HepG2 (cell line): ENCODE data around the gene ABCD4. TPM values are rescaled to one million over a fixed set of nuclear protein-coding genes. Genes with fewer than 3 reads are reported as not detected.

ENCODE experiments used
- ATAC-seq: fragments of 200-7000 bp; cut with Tn5 transposase; 3 replicates; pipeline ENCODE4 v1.9.1; 2020; ENCODE audit warnings: mild to moderate bottlenecking, moderate library complexity
- BruUV-seq: library from RNA; stranded (reverse); fragments of 400-500 nt; replicated peaks from 2 replicates; lab custom pipeline; 2021; lab: Mats Ljungman, UMichigan
- CTCF ChIA-PET: fragments of 300-600 bp; formaldehyde crosslinking; extraction: SDS; loops from one replicate; lab custom pipeline; 2021; ENCODE audit warnings: low total read pairs, inconsistent platforms, low intra/inter-chr PET ratio; lab: Yijun Ruan, JAX
- POLR2A ChIA-PET: fragments of 350-600 bp; sonication (Branson Sonifier 250); formaldehyde crosslinking; loops from one replicate; lab custom pipeline; 2020; ENCODE audit warnings: antibody characterized with exemption, inconsistent platforms; lab: Yijun Ruan, JAX
- DNase-seq: peaks from one replicate; pipeline ENCODE4 v3.0.0-alpha.2; 2015; ENCODE audit warnings: low spot score
- FAIRE-seq: peaks from 3 replicates; lab custom pipeline; 2011; peaks lifted over from hg19 to GRCh38; lab: Jason Lieb, UNC
- H2AFZ ChIP-seq: one replicate; pipeline ENCODE4 v1.6.1; 2011; ENCODE audit warnings: low read length, inconsistent platforms
- H3K27ac ChIP-seq: fragments of 300-600 bp; 3 replicates; pipeline ENCODE4 v1.8.0; 2011; ENCODE audit warnings: mixed run types, mild to moderate bottlenecking, mixed read lengths, low read length, inconsistent platforms; ENCODE audit not compliant: insufficient read depth; ENCODE audit errors: extremely low read length
- H3K27me3 ChIP-seq, 2 experiments: fragments of 200-600 bp in 1 of 2; 2 replicates in 1 of 2; 3 replicates in 1 of 2; pipeline versions ENCODE4 v1.6.0 to v1.8.0; 2011; ENCODE audit warnings: low read length in 2 of 2, mild to moderate bottlenecking in 2 of 2, moderate library complexity in 2 of 2, inconsistent platforms in 1 of 2; ENCODE audit not compliant: insufficient read depth in 2 of 2, control insufficient read depth in 1 of 2
- H3K36me3 ChIP-seq, 2 experiments: fragments of 200-600 bp in 1 of 2; replicated peaks in 1 of 2; 2 replicates in 1 of 2; 3 replicates in 1 of 2; pipeline versions ENCODE4 v1.5.1 to v1.8.0; 2011; ENCODE audit warnings: low read length in 2 of 2, inconsistent platforms in 1 of 2; ENCODE audit not compliant: insufficient read depth in 2 of 2, control insufficient read depth in 1 of 2
- H3K4me1 ChIP-seq: 2 replicates; pipeline ENCODE4 v1.5.1; 2012; ENCODE audit warnings: low read length, inconsistent platforms; ENCODE audit not compliant: insufficient read depth
- H3K4me2 ChIP-seq: 2 replicates; pipeline ENCODE4 v1.6.0; 2011; ENCODE audit warnings: low read depth, low read length, inconsistent platforms
- H3K4me3 ChIP-seq, 3 experiments: fragments of 200-600 bp in 1 of 3; sonication (generic), shearing (Covaris generic) in 1 of 3; replicated peaks in 1 of 3; 2 replicates each; pipeline ENCODE4 v1.5.1; 2011 to 2016; ENCODE audit warnings: low read length in 3 of 3, inconsistent platforms in 2 of 3, low read depth in 2 of 3, mild to moderate bottlenecking in 2 of 3, control low read depth in 1 of 3, mixed read lengths in 1 of 3; ENCODE audit not compliant: insufficient read depth in 1 of 3
- H3K79me2 ChIP-seq: one replicate; pipeline ENCODE4 v1.6.1; 2011; ENCODE audit warnings: low read length, inconsistent platforms; ENCODE audit not compliant: insufficient read depth
- H3K9ac ChIP-seq: 2 replicates; pipeline ENCODE4 v1.6.0; 2011; ENCODE audit warnings: mild to moderate bottlenecking, low read depth, low read length, inconsistent platforms; ENCODE audit not compliant: insufficient read depth
- H3K9me3 ChIP-seq: 2 replicates; pipeline ENCODE4 v1.5.1; 2012; ENCODE audit warnings: mild to moderate bottlenecking, low read length
- H4K20me1 ChIP-seq: 2 replicates; pipeline ENCODE4 v1.6.0; 2011; ENCODE audit warnings: inconsistent platforms, mild to moderate bottlenecking, low read length, moderate library complexity; ENCODE audit not compliant: insufficient read depth
- CERS6 ChIP-seq: sonication (generic); formaldehyde crosslinking; IDR thresholded peaks from 2 replicates; pipeline ENCODE4 v1.5.0; 2020; ENCODE audit warnings: missing genetic modification reagents
- GLMP ChIP-seq: sonication (generic); formaldehyde crosslinking; IDR thresholded peaks from 2 replicates; pipeline ENCODE4 v1.9.0; 2021; ENCODE audit warnings: missing genetic modification reagents, mild to moderate bottlenecking, borderline replicate concordance
- HNF4A ChIP-seq: sonication (generic); formaldehyde crosslinking; IDR thresholded peaks from 2 replicates; pipeline ENCODE4 v1.4.0; 2020; ENCODE audit warnings: missing genetic modification reagents
- JUND ChIP-seq: sonication (generic); formaldehyde crosslinking; IDR thresholded peaks from 2 replicates; pipeline ENCODE4 v1.8.0; 2022; ENCODE audit warnings: mild to moderate bottlenecking, missing genetic modification reagents
- KLF6 ChIP-seq: IDR thresholded peaks from 2 replicates; pipeline ENCODE4 v1.8.0; 2016; ENCODE audit warnings: missing biosample characterization, missing genetic modification reagents
- NONO ChIP-seq, 2 experiments: fragments of 450-650 bp in 1 of 2; sonication (generic) in 1 of 2; formaldehyde crosslinking in 1 of 2; IDR thresholded peaks in 1 of 2; conservative IDR thresholded peaks in 1 of 2; 2 replicates each; pipeline versions ENCODE4 v1.6.1 to v1.8.0; 2017 to 2022; ENCODE audit warnings: mild to moderate bottlenecking in 1 of 2, missing genetic modification reagents in 1 of 2, moderate library complexity in 1 of 2
- POGK ChIP-seq: sonication (generic); formaldehyde crosslinking; conservative IDR thresholded peaks from 2 replicates; pipeline ENCODE4 v1.8.0; 2022; ENCODE audit warnings: mild to moderate bottlenecking, moderate library complexity, missing genetic modification reagents
- SRSF9 ChIP-seq: fragments of 200-400 bp; formaldehyde crosslinking; IDR thresholded peaks from 2 replicates; pipeline ENCODE4 v1.6.1; 2018; ENCODE audit warnings: borderline replicate concordance, mild to moderate bottlenecking, low read depth, low read length; ENCODE audit not compliant: insufficient read depth, poor library complexity, severe bottlenecking
- THAP9 ChIP-seq: sonication (generic); formaldehyde crosslinking; IDR thresholded peaks from 2 replicates; pipeline ENCODE4; 2020; ENCODE audit warnings: missing genetic modification reagents, mild to moderate bottlenecking, borderline replicate concordance
- ZNF264 ChIP-seq: sonication (generic); formaldehyde crosslinking; IDR thresholded peaks from 2 replicates; pipeline ENCODE4 v1.4.0; 2020; ENCODE audit warnings: missing genetic modification reagents
- WGBS: methylation state at CpG from one replicate; pipeline ENCODE4 v1.1.6; 2017; ENCODE audit warnings: low lambda C conversion rate; 5-methylcytosine and 5-hydroxymethylcytosine counted together
- in situ Hi-C: cut with HindIII; loops from 2 replicates; pipeline ENCODE4 v1.10.0; 2017; ENCODE audit warnings: low pct_unique_long_range_greater_than_20kb; ENCODE audit not compliant: extremely low pct_ligation_motif_present
- intact Hi-C: fragments of 100-400 bp; cut with micrococcal nuclease; formaldehyde crosslinking; loops from one replicate; pipeline ENCODE4 v1.10.0; 2022; ENCODE audit not compliant: unreplicated experiment
- polyA plus RNA-seq, 8 experiments: library from polyadenylated mRNA; depleted of rRNA in 3 of 8; stranded (reverse) in 7 of 8; unstranded in 1 of 8; fragments of >200 nt; fragmentation: Illumina TruSeq in 4 of 8; extraction: Trizol in 4 of 8; gene quantifications; 2 replicates each; pipeline versions ENCODE4 v1.2.1 to v1.2.3, GENCODE V29; 2011 to 2016; ENCODE audit warnings: low read depth in 4 of 8, missing spikeins in 1 of 8, mixed read lengths in 1 of 8; ENCODE audit not compliant: insufficient read depth in 1 of 8
- total RNA-seq, 5 experiments: library from RNA; depleted of rRNA; stranded (reverse); fragments of >200 nt; fragmentation: Illumina TruSeq; extraction: Trizol; gene quantifications; 2 replicates each; pipeline ENCODE4 v1.2.3, GENCODE V29; 2016; ENCODE audit warnings: low read depth in 1 of 5
- TF ChIP-seq, protein P1 (sequence below): sonication (generic); formaldehyde crosslinking; IDR thresholded peaks from 2 replicates; pipeline ENCODE4 v1.4.0; 2020; ENCODE audit warnings: missing genetic modification reagents
- TF ChIP-seq, protein P2 (sequence below): IDR thresholded peaks from 2 replicates; pipeline ENCODE4 v1.6.1; 2016; ENCODE audit warnings: mild to moderate bottlenecking, missing biosample characterization, missing genetic modification reagents

Gene ABCD4
- total and polyA plus RNA-seq, 2 of the 13 experiments (the other 11 are each of a cell fraction or from before 2014, with no cell fraction given) = 47.5 to 50.5 TPM

DNA sequence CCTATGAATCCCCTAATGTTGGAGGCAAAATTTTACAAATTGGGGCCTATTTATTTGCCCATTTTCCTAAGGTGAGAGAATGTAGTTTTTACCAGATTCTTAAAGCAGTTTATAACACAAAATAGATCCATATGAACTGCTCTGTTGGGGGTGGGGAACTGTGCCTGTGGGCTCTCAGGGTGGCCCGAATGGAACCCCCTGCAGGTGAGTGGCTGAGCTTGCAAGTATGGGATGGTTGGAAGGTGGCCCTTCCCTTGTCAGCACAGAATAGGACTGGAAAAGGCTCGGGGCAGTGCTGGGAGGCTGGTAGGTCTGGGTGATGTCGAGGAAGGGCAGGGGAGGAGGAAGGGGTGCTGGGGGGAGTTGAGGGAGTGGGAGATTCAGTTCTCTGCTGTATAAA lies 58.6 kb downstream of the ABCD4 start (continued):
- no peak for TF ChIP-seq ZNF264

GRCh38 chr14:74243051-74243450 lies 59.7 kb downstream of the ABCD4 start:
- no peak for FAIRE-seq
- Histone ChIP-seq H3K9me3 (no peaks in the 10 kb centered on the region), H4K20me1 (no peaks in the 10 kb centered on the region), H3K27me3 (peaks cover 1 to 52% of the 10 kb centered on the region in 2 experiments; a peak in 4 of 5 replicates), H3K4me2 (no peak overlapping the region), H3K4me1 (0 out of 2 replicates have a peak, but pooled peaks cover 1% of the 10 kb centered on the region), H3K4me3 (no peak overlapping the region), H3K36me3 (no peaks in the 10 kb centered on the region), H2AFZ (no peak overlapping the region), H3K79me2 (no peaks in the 10 kb centered on the region), H3K9ac (no peak overlapping the region), H3K27ac (no peak overlapping the region)
- BruUV-seq = no TSS peak
- intact Hi-C loops = no loop called here
- ChIA-PET CTCF (no interaction called here), POLR2A (no interaction called here)
- WGBS = 9% methylated on average over 5 of the region's 5 CpGs
- DNase-seq = no peak
- in situ Hi-C loops = no loop called here
- no peak for ATAC-seq
- TF ChIP-seq, protein P1, sequence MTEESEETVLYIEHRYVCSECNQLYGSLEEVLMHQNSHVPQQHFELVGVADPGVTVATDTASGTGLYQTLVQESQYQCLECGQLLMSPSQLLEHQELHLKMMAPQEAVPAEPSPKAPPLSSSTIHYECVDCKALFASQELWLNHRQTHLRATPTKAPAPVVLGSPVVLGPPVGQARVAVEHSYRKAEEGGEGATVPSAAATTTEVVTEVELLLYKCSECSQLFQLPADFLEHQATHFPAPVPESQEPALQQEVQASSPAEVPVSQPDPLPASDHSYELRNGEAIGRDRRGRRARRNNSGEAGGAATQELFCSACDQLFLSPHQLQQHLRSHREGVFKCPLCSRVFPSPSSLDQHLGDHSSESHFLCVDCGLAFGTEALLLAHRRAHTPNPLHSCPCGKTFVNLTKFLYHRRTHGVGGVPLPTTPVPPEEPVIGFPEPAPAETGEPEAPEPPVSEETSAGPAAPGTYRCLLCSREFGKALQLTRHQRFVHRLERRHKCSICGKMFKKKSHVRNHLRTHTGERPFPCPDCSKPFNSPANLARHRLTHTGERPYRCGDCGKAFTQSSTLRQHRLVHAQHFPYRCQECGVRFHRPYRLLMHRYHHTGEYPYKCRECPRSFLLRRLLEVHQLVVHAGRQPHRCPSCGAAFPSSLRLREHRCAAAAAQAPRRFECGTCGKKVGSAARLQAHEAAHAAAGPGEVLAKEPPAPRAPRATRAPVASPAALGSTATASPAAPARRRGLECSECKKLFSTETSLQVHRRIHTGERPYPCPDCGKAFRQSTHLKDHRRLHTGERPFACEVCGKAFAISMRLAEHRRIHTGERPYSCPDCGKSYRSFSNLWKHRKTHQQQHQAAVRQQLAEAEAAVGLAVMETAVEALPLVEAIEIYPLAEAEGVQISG (CRISPR knock-in tag) = no peak
- TF ChIP-seq CERS6 (CRISPR knock-in tag) = no peak
- TF ChIP-seq, protein P2, sequence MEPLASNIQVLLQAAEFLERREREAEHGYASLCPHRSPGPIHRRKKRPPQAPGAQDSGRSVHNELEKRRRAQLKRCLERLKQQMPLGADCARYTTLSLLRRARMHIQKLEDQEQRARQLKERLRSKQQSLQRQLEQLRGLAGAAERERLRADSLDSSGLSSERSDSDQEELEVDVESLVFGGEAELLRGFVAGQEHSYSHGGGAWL (CRISPR knock-in tag) = no peak
- no peak for TF ChIP-seq GLMP (CRISPR knock-in tag)
- no peak for TF ChIP-seq KLF6 (CRISPR knock-in tag)
- no peak for TF ChIP-seq HNF4A (CRISPR knock-in tag)
- no peak for TF ChIP-seq THAP9 (CRISPR knock-in tag)
- TF ChIP-seq POGK (CRISPR knock-in tag) = no peak
- no peak for TF ChIP-seq JUND (CRISPR knock-in tag)
- TF ChIP-seq SRSF9 = no peak
- no peak for TF ChIP-seq NONO (IDR thresholded peaks at IDR 0.05)
- TF ChIP-seq NONO (CRISPR knock-in tag; conservative IDR thresholded peaks at IDR 0.05) = no peak
